GM19452 (cell line): Measurements from ENCODE around the gene RAP1B.

Experiments
- ATAC-seq: cut with Tn5 transposase; IDR thresholded peaks from one replicate; pipeline ENCODE4 v1.9.1; 2021; ENCODE audit not compliant: unreplicated experiment

Gene RAP1B

DNA sequence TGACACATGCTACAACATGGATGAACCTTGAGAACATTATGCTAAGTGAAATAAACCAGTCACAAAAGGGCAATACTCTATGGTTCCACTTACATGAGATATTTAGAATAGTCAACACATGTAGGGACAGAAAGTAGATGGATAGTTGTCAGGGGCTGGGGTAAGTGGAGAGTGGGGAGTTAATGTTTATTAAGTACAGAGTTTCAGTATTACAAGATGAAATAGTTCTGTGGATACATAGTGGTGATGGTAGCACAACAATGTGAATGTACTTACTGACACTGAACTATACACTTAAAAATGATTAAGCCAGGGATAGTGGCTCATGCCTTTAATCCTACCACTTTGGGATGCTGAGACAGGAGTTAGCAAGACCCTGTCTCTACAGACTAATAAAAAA, 84.8 kb downstream of the RAP1B start:
- no peak for ATAC-seq

DNA sequence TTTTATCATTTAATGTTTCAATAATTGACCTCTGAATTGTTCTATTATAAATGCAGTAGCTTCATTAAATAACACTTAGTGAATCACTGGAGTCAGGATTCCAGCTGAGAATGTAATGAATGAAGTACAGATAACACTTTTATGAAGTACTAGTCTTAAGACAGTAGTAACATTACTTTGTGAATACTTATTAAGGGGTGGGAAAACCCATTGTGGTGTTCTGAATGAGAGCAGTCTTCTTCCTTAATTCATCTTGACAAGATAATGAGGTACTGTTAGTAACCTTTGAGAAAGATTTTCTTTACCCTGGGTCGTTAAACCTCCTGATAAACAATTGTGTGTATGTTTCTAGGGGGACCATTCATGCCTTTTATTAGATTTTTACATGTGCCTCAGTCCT, 88.8 kb downstream of the RAP1B start:
- no peak for ATAC-seq
